K562 (cell line): Measurements from ENCODE around the gene SHISAL2A. TPM values are rescaled to one million over a fixed set of nuclear protein-coding genes. Genes with fewer than 3 reads are reported as not detected.
A peak's percentile ranks its signal among the peaks of the same experiment; 100 is the strongest.

Experiments used
- CAMTA2 ChIP-seq: fragments of 250-450 bp; sonication (Bioruptor Pico); conservative IDR thresholded peaks from 2 replicates; pipeline ENCODE4 v1.5.1; 2022
- E2F4 ChIP-seq: sonication (generic); formaldehyde crosslinking; IDR thresholded peaks from 2 replicates; pipeline ENCODE4 v1.8.0; 2022; ENCODE audit warnings: mild to moderate bottlenecking, low read depth, missing genetic modification reagents
- ETV1 ChIP-seq: fragments of 450-650 bp; conservative IDR thresholded peaks from 2 replicates; pipeline ENCODE4 v1.6.1; 2016; ENCODE audit warnings: missing genetic modification characterization, control low read depth, low read depth, missing compliant biosample characterization
- GTF2B ChIP-seq: IDR thresholded peaks from 2 replicates; pipeline ENCODE4 v1.6.1; 2011; ENCODE audit not compliant: insufficient read length; ENCODE audit errors: extremely low read depth
- HDAC1 ChIP-seq, 2 experiments: fragments of 450-650 bp; IDR thresholded peaks; 2 replicates each; pipeline ENCODE4 v1.6.1; 2016 to 2017; ENCODE audit warnings: inconsistent platforms in 1 of 2, mild to moderate bottlenecking in 1 of 2, moderate library complexity in 1 of 2
- MXI1 ChIP-seq: IDR thresholded peaks from 2 replicates; pipeline ENCODE4 v1.6.1; 2011; ENCODE audit warnings: low read depth, mild to moderate bottlenecking, improper control_type of control experiment, low read length
- MYC ChIP-seq, 2 experiments: fragments of 250-450 bp in 1 of 2; sonication (Bioruptor Pico) in 1 of 2; IDR thresholded peaks; 2 replicates each; pipeline versions ENCODE4 v1.5.1 to v1.6.1; 2012 to 2021; ENCODE audit warnings: low read depth in 2 of 2, borderline replicate concordance in 1 of 2, improper control_type of control experiment in 1 of 2, low read length in 1 of 2, mild to moderate bottlenecking in 1 of 2, moderate library complexity in 1 of 2
- NR3C1 ChIP-seq: sonication (generic); formaldehyde crosslinking; IDR thresholded peaks from 2 replicates; pipeline ENCODE4 v1.8.1; 2022; ENCODE audit warnings: missing genetic modification reagents
- NR4A1 ChIP-seq, 2 experiments: fragments of 250-450 bp in 1 of 2; fragments of 450-650 bp in 1 of 2; sonication (Bioruptor Pico) in 1 of 2; IDR thresholded peaks; 2 replicates each; pipeline versions ENCODE4 v1.4.0 to v1.6.1; 2016 to 2020; ENCODE audit warnings: mild to moderate bottlenecking in 2 of 2, missing compliant biosample characterization in 1 of 2, missing genetic modification characterization in 1 of 2, moderate library complexity in 1 of 2
- NRF1 ChIP-seq, 2 experiments: fragments of 450-650 bp; IDR thresholded peaks in 1 of 2; conservative IDR thresholded peaks in 1 of 2; 2 replicates each; pipeline ENCODE4 v1.6.1; 2014; ENCODE audit warnings: mild to moderate bottlenecking in 2 of 2
- OTX1 ChIP-seq: fragments of 450-650 bp; formaldehyde crosslinking; IDR thresholded peaks from 2 replicates; pipeline ENCODE4 v1.4.0; 2022; ENCODE audit warnings: mild to moderate bottlenecking
- SRSF9 ChIP-seq: fragments of 200-400 bp; formaldehyde crosslinking; IDR thresholded peaks from 2 replicates; pipeline ENCODE4 v1.6.1; 2017; ENCODE audit warnings: low read depth, low read length, borderline replicate concordance
- STAT5A ChIP-seq: IDR thresholded peaks from 2 replicates; pipeline ENCODE4 v1.6.1; 2012; ENCODE audit warnings: low read length, inconsistent platforms, borderline replicate concordance
- TAF9B ChIP-seq: fragments of 450-650 bp; IDR thresholded peaks from 2 replicates; pipeline ENCODE4 v1.6.1; 2018; ENCODE audit warnings: mild to moderate bottlenecking; ENCODE audit not compliant: partially characterized antibody
- TBP ChIP-seq: optimal IDR thresholded peaks from 2 replicates; pipeline ENCODE3; 2011; ENCODE audit warnings: low read depth, low read length, improper control_type of control experiment
- ZFP36 ChIP-seq: fragments of 150-350 bp; IDR thresholded peaks from 2 replicates; pipeline ENCODE4 v1.6.1; 2018; ENCODE audit warnings: low read length, low read depth; ENCODE audit not compliant: partially characterized antibody
- ZNF217 ChIP-seq: sonication (generic); formaldehyde crosslinking; IDR thresholded peaks from 2 replicates; pipeline ENCODE4 v1.8.0; 2022; ENCODE audit warnings: mild to moderate bottlenecking, missing genetic modification reagents
- ZNF592 ChIP-seq: fragments of 450-650 bp; IDR thresholded peaks from 2 replicates; pipeline ENCODE4 v1.6.1; 2017; ENCODE audit warnings: antibody characterized with exemption, mild to moderate bottlenecking
- ZNF830 ChIP-seq: fragments of 250-450 bp; sonication (Bioruptor Pico); IDR thresholded peaks from 2 replicates; pipeline ENCODE4 v1.5.0; 2021; ENCODE audit warnings: mild to moderate bottlenecking
- polyA plus RNA-seq, 8 experiments: library from polyadenylated mRNA; depleted of rRNA in 4 of 8; stranded (reverse) in 5 of 8; unstranded in 3 of 8; fragments of >200 nt; fragmentation: Nextera tagmentation in 2 of 8; fragmentation: Illumina TruSeq in 1 of 8; extraction: Ambion mirVana in 2 of 8; extraction: Trizol in 1 of 8; gene quantifications; 2 replicates each; pipeline versions ENCODE4 v1.2.1 to v1.2.3, GENCODE V29; 2011 to 2014; ENCODE audit warnings: inconsistent platforms in 1 of 8, missing spikeins in 1 of 8
- total RNA-seq, 7 experiments: library from RNA; depleted of rRNA in 6 of 7; stranded (reverse); fragments of >200 nt in 6 of 7; fragmentation: Illumina TruSeq in 2 of 7; extraction: Trizol in 2 of 7; gene quantifications; 2 replicates each; pipeline versions ENCODE4 v1.2.1 to v1.2.3, GENCODE V29; 2011 to 2021; ENCODE audit warnings: low replicate concordance in 1 of 7

Gene SHISAL2A
- total and polyA plus RNA-seq, 9 of the 15 experiments (the other 6 are each of a cell fraction or from before 2014, with no cell fraction given), result 0.11 TPM; not detected in 8

- TF ChIP-seq NR4A1 (CRISPR knock-in tag; IDR thresholded peaks at IDR 0.05) (peak; percentile 57; the same call in 1 of the 2 replicates), NR4A1 (tag; IDR thresholded peaks at IDR 0.05) (peak; percentile 90; the same call in 1 of the 2 replicates), CAMTA2 (CRISPR knock-in tag) (peak; percentile 86; the same call in 1 of the 2 replicates), HDAC1 (IDR thresholded peaks at IDR 0.05) (peak; percentile 62 to 97; a peak in 3 of 4 replicates), OTX1 (peak; percentile 86; the same call in 1 of the 2 replicates), TBP (peak; percentile 79), NR3C1 (CRISPR knock-in tag) (peak; percentile 91; the same call in 1 of the 2 replicates), ETV1 (tag) (no peak), ZFP36 (no peak), E2F4 (CRISPR knock-in tag) (peak; percentile 63), ZNF592 (peak; percentile 85), SRSF9 (no peak), ZNF217 (CRISPR knock-in tag) (no peak), MXI1 (peak; percentile 76; the same call in 1 of the 2 replicates), TAF9B (peak; percentile 85), STAT5A (no peak), MYC (IDR thresholded peaks at IDR 0.05; ENCODE audit: low read depth, low read length) (peak; percentile 95), MYC (CRISPR knock-in tag; IDR thresholded peaks at IDR 0.05; ENCODE audit: borderline replicate concordance, low read depth) (peak; percentile 98), NRF1 (conservative IDR thresholded peaks at IDR 0.05 in 1 of 2, IDR thresholded peaks at IDR 0.05 in 1 of 2) (peak; percentile 55 to 57), GTF2B (no peak), ZNF830 (CRISPR knock-in tag) (0 out of 2 replicates have a peak, but pooled peaks have one; percentile 54)
Measured at GRCh38 chr1:52697795-52698674, 65.1 kb downstream of the SHISAL2A start, which contains the start of gene COA7 (continued).
